ENCODE results near the gene IP6K3. TPM values are rescaled to one million over a fixed set of nuclear protein-coding genes. Genes with fewer than 3 reads are reported as not detected.
A peak's percentile ranks its signal among the peaks of the same experiment; 100 is the strongest.

The IP6K3 gene
- total and polyA plus RNA-seq, 2 experiments from 2014 or later, result 0.14 to 0.16 TPM

DNA sequence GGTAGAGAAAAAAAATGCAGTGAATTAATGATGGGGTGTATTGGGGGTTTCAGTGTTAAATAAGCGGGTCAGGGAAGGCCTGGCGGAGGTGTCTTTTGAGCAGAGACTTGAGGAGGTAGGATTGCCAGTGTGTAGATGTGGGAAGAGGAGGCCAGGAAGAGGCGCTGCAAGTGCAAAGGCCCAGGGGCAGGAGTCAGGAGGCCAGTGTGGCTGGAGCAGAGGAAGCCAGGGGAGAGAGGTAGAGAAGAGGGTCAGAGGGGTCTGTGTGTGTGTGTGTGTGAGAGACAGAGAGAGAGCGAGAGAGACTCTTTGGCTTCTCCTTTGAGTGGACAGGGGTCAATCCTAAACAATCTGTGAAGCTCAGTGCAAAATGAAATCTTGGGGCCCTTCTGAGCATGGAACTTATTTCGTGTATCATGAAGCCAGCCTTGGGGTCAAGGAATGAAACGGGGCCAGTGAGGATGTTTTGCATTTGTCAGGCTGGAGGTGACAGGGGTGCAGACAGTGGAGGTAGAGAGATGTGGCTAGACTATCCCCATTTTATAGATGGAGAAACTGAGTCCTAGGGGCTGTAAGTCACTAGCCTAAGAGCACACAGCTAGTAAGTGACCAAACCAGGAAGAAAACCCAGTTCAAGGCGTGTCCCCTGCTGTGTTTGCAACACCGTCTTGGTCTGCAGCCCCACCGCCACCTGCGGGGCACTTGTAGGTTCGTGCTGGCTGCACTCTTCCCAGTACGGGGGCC is 9.7 kb upstream of the IP6K3 start:
- Mint-ChIP-seq H3K4me3 (no peak overlapping the region; the same call in 2 of the 3 replicates), H3K27me3 (ENCODE audit: insufficient read depth, low read depth, poor library complexity) (peaks cover 9% of the 10 kb centered on the region), H3K9me3 (no peaks in the 10 kb centered on the region; the same call in 2 of the 3 replicates), H3K4me1 (peaks cover 6% of the 10 kb centered on the region; the same call in 2 of the 3 replicates), H3K36me3 (ENCODE audit: low read depth) (no peaks in the 10 kb centered on the region), H3K27ac (no peak overlapping the region)
- Histone ChIP-seq H3K79me2 (replicated peaks; ENCODE audit: insufficient read depth) (no peaks in the 10 kb centered on the region), H4K20me1 (replicated peaks; ENCODE audit: insufficient read depth) (no peaks in the 10 kb centered on the region), H3K36me3 (ENCODE audit: insufficient read depth) (no peaks in the 10 kb centered on the region), H3K27ac (ENCODE audit: low read depth) (no peak overlapping the region), H2AFZ (no peak overlapping the region), H3K4me1 (ENCODE audit: insufficient read depth) (no peaks in the 10 kb centered on the region), H3F3A (replicated peaks; ENCODE audit: low read depth) (0 out of 2 replicates have a peak, but pooled peaks cover 3% of the 10 kb centered on the region), H3K4me3 (no peak overlapping the region), H3K27me3 (ENCODE audit: insufficient read depth) (no peaks in the 10 kb centered on the region), H3K9me2 (ENCODE audit: insufficient read depth) (no peaks in the 10 kb centered on the region), H3K4me2 (no peak overlapping the region)
- TF ChIP-seq, protein P1, sequence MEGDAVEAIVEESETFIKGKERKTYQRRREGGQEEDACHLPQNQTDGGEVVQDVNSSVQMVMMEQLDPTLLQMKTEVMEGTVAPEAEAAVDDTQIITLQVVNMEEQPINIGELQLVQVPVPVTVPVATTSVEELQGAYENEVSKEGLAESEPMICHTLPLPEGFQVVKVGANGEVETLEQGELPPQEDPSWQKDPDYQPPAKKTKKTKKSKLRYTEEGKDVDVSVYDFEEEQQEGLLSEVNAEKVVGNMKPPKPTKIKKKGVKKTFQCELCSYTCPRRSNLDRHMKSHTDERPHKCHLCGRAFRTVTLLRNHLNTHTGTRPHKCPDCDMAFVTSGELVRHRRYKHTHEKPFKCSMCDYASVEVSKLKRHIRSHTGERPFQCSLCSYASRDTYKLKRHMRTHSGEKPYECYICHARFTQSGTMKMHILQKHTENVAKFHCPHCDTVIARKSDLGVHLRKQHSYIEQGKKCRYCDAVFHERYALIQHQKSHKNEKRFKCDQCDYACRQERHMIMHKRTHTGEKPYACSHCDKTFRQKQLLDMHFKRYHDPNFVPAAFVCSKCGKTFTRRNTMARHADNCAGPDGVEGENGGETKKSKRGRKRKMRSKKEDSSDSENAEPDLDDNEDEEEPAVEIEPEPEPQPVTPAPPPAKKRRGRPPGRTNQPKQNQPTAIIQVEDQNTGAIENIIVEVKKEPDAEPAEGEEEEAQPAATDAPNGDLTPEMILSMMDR (conservative IDR thresholded peaks at IDR 0.05; ENCODE audit: low read depth in 2 of 2), result no peak
- no peak for TF ChIP-seq REST (IDR thresholded peaks at IDR 0.05; ENCODE audit: unreplicated experiment)
- TF ChIP-seq POLR2AphosphoS5 (IDR thresholded peaks at IDR 0.05; ENCODE audit: low read depth), result no peak
- TF ChIP-seq ZNF331 (CRISPR knock-in tag; IDR thresholded peaks at IDR 0.05; ENCODE audit: low read depth), result no peak
- TF ChIP-seq EZH2 (IDR thresholded peaks at IDR 0.05; ENCODE audit: low read depth, unreplicated experiment), result no peak
- TF ChIP-seq EZH2phosphoT487 (IDR thresholded peaks at IDR 0.05; ENCODE audit: unreplicated experiment), result no peak
- TF ChIP-seq JUNB (IDR thresholded peaks at IDR 0.05; ENCODE audit: unreplicated experiment), result no peak
- TF ChIP-seq ZNF114 (CRISPR knock-in tag; IDR thresholded peaks at IDR 0.05), result no peak
- TF ChIP-seq ETS1 (IDR thresholded peaks at IDR 0.05), result no peak
- no peak for TF ChIP-seq NANOG (IDR thresholded peaks at IDR 0.05; ENCODE audit: borderline replicate concordance)
- TF ChIP-seq, protein P2, sequence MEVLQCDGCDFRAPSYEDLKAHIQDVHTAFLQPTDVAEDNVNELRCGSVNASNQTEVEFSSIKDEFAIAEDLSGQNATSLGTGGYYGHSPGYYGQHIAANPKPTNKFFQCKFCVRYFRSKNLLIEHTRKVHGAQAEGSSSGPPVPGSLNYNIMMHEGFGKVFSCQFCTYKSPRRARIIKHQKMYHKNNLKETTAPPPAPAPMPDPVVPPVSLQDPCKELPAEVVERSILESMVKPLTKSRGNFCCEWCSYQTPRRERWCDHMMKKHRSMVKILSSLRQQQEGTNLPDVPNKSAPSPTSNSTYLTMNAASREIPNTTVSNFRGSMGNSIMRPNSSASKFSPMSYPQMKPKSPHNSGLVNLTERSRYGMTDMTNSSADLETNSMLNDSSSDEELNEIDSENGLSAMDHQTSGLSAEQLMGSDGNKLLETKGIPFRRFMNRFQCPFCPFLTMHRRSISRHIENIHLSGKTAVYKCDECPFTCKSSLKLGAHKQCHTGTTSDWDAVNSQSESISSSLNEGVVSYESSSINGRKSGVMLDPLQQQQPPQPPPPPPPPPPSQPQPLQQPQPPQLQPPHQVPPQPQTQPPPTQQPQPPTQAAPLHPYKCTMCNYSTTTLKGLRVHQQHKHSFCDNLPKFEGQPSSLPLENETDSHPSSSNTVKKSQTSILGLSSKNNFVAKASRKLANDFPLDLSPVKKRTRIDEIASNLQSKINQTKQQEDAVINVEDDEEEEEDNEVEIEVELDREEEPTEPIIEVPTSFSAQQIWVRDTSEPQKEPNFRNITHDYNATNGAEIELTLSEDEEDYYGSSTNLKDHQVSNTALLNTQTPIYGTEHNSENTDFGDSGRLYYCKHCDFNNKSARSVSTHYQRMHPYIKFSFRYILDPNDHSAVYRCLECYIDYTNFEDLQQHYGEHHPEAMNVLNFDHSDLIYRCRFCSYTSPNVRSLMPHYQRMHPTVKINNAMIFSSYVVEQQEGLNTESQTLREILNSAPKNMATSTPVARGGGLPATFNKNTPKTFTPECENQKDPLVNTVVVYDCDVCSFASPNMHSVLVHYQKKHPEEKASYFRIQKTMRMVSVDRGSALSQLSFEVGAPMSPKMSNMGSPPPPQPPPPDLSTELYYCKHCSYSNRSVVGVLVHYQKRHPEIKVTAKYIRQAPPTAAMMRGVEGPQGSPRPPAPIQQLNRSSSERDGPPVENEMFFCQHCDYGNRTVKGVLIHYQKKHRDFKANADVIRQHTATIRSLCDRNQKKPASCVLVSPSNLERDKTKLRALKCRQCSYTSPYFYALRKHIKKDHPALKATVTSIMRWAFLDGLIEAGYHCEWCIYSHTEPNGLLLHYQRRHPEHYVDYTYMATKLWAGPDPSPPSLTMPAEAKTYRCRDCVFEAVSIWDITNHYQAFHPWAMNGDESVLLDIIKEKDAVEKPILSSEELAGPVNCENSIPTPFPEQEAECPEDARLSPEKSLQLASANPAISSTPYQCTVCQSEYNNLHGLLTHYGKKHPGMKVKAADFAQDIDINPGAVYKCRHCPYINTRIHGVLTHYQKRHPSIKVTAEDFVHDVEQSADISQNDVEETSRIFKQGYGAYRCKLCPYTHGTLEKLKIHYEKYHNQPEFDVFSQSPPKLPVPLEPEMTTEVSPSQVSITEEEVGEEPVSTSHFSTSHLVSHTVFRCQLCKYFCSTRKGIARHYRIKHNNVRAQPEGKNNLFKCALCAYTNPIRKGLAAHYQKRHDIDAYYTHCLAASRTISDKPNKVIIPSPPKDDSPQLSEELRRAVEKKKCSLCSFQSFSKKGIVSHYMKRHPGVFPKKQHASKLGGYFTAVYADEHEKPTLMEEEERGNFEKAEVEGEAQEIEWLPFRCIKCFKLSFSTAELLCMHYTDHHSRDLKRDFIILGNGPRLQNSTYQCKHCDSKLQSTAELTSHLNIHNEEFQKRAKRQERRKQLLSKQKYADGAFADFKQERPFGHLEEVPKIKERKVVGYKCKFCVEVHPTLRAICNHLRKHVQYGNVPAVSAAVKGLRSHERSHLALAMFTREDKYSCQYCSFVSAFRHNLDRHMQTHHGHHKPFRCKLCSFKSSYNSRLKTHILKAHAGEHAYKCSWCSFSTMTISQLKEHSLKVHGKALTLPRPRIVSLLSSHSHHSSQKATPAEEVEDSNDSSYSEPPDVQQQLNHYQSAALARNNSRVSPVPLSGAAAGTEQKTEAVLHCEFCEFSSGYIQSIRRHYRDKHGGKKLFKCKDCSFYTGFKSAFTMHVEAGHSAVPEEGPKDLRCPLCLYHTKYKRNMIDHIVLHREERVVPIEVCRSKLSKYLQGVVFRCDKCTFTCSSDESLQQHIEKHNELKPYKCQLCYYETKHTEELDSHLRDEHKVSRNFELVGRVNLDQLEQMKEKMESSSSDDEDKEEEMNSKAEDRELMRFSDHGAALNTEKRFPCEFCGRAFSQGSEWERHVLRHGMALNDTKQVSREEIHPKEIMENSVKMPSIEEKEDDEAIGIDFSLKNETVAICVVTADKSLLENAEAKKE (CRISPR knock-in tag; IDR thresholded peaks at IDR 0.05), result no peak
- no peak for TF ChIP-seq CREB1 (CRISPR knock-in tag; IDR thresholded peaks at IDR 0.05; ENCODE audit: low read depth)
- no peak for TF ChIP-seq STAT1 (IDR thresholded peaks at IDR 0.05; ENCODE audit: unreplicated experiment)
- DNase-seq (ENCODE audit: low spot score) (no peak), ATAC-seq (peak; percentile 12; the same call in 1 of the 3 replicates)

Data from GM23338 (cell line).